Lung (tissue), 12 donors: ENCODE measurements around the gene DTNB. TPM values are rescaled to one million over a fixed set of nuclear protein-coding genes. Genes with fewer than 3 reads are reported as not detected.

Experiments
- ATAC-seq: fragments of 200-7000 bp; cut with Tn5 transposase; one replicate; pipeline ENCODE4 v1.9.1; 2020; ENCODE audit warnings: moderate number of reproducible peaks; ENCODE audit not compliant: insufficient read depth, low FRiP score
- DNase-seq, 3 donors: peaks; one replicate each; pipeline ENCODE4 v3.0.0-alpha.2; 2013 to 2017
- H3K27ac ChIP-seq, 2 donors: one replicate each; pipeline ENCODE4 v1.5.1; 2013; ENCODE audit warnings: mild to moderate bottlenecking in 2 of 2, moderate library complexity in 2 of 2, control low read depth in 1 of 2, inconsistent platforms in 1 of 2, low read depth in 1 of 2, low read length in 1 of 2
- H3K27me3 ChIP-seq, 3 donors: one replicate each; pipeline ENCODE4 v1.5.1; 2013; ENCODE audit warnings: low read length in 2 of 3; ENCODE audit not compliant: control insufficient read depth in 3 of 3, insufficient read depth in 3 of 3
- H3K36me3 ChIP-seq, 4 donors: one replicate each; pipeline ENCODE4 v1.5.1; 2013; ENCODE audit warnings: low read length in 4 of 4, mild to moderate bottlenecking in 1 of 4, moderate library complexity in 1 of 4; ENCODE audit not compliant: control insufficient read depth in 4 of 4, insufficient read depth in 4 of 4
- H3K4me1 ChIP-seq, 5 donors: one replicate each; pipeline ENCODE4 v1.5.1; 2013; ENCODE audit warnings: low read length in 5 of 5, mild to moderate bottlenecking in 2 of 5, moderate library complexity in 1 of 5; ENCODE audit not compliant: control insufficient read depth in 5 of 5, insufficient read depth in 5 of 5
- H3K4me3 ChIP-seq: one replicate; pipeline ENCODE4 v1.5.1; 2013; ENCODE audit warnings: mild to moderate bottlenecking, control low read depth, moderate library complexity
- H3K9ac ChIP-seq, 2 donors: one replicate each; pipeline ENCODE4 v1.5.1; 2013; ENCODE audit warnings: low read length in 2 of 2, control low read depth in 1 of 2; ENCODE audit not compliant: insufficient read depth in 1 of 2
- H3K9me3 ChIP-seq, 4 donors: one replicate each; pipeline ENCODE4 v1.5.1; 2013; ENCODE audit warnings: low read length in 3 of 4, mild to moderate bottlenecking in 1 of 4, moderate library complexity in 1 of 4; ENCODE audit not compliant: control insufficient read depth in 4 of 4, insufficient read depth in 3 of 4
- WGBS, 2 donors: extraction: QIAGEN DNeasy Blood & Tissue Kit; methylation state at CpG; one replicate each; pipeline ENCODE4 v1.1.7; 2013; 5-methylcytosine and 5-hydroxymethylcytosine counted together
- polyA plus RNA-seq, 2 donors: library from polyadenylated mRNA; stranded (reverse); fragments of 200-250 nt; gene quantifications; one replicate each; pipeline ENCODE4 v1.2.1, GENCODE V29; 2013
- total RNA-seq, 2 donors: library from RNA; depleted of rRNA in 1 of 2; stranded (reverse); fragments of >200 nt in 1 of 2; gene quantifications; one replicate each; pipeline ENCODE4 v1.2.1, GENCODE V29; 2014 to 2021
- TF ChIP-seq, protein P1 (sequence below): IDR thresholded peaks from 2 replicates; pipeline ENCODE4 v1.5.1; 2012; ENCODE audit warnings: mild to moderate bottlenecking; ENCODE audit errors: control extremely low read depth, extremely low read depth
- donor health status: control.
- donor health status: control.
- donor health status: Bipolar disorder and iron deficiency.
- donor health status: healthy.
- donor health status: DM: yes; HTN: yes; CAD: no.

The DTNB gene
- total and polyA plus RNA-seq, 4 donors: 10.1 to 35.2 (median 20.4) TPM

DNA sequence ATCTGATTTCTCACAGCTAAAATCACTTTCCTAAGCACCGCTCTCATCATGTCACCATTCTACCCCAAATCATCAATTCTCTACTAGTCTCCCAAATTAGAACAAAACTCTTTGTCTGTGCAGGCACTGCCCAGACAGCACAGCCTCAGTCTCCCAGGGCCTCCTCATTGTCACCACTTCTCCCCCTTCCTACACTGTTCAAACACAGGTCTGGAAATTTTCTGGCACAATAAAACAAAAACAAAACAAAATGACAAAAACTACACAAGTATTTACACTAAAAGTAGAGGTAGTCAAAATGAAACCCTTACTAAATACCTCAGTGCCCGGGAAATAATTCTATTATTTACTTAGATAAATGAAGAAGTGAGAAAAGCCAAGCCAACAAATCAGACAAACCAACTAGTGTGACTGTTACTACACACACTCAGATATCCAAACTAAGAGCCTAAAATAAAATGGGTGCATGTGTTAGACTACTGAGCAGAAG is 175.4 kb downstream of the DTNB start:
- no peaks in the 10 kb centered on the region for H3K36me3 ChIP-seq
- ATAC-seq (no peak), DNase-seq (no peak)
- H3K9me3 ChIP-seq: no peaks in the 10 kb centered on the region
- TF ChIP-seq, protein P1, sequence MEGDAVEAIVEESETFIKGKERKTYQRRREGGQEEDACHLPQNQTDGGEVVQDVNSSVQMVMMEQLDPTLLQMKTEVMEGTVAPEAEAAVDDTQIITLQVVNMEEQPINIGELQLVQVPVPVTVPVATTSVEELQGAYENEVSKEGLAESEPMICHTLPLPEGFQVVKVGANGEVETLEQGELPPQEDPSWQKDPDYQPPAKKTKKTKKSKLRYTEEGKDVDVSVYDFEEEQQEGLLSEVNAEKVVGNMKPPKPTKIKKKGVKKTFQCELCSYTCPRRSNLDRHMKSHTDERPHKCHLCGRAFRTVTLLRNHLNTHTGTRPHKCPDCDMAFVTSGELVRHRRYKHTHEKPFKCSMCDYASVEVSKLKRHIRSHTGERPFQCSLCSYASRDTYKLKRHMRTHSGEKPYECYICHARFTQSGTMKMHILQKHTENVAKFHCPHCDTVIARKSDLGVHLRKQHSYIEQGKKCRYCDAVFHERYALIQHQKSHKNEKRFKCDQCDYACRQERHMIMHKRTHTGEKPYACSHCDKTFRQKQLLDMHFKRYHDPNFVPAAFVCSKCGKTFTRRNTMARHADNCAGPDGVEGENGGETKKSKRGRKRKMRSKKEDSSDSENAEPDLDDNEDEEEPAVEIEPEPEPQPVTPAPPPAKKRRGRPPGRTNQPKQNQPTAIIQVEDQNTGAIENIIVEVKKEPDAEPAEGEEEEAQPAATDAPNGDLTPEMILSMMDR: no peak
- H3K4me1 ChIP-seq: no peaks in the 10 kb centered on the region
- no peaks in the 10 kb centered on the region for H3K27me3 ChIP-seq
- H3K4me3 ChIP-seq: no peak overlapping the region
- H3K9ac ChIP-seq: no peak overlapping the region
- WGBS, 2 donors: 75 to 89% methylated on average over 2 of the region's 2 CpGs
- H3K27ac ChIP-seq: no peak overlapping the region

- Histone ChIP-seq H3K9ac (no peak overlapping the region), H3K36me3 (no peaks in the 10 kb centered on the region), H3K27me3 (no peaks in the 10 kb centered on the region), H3K27ac (no peak overlapping the region), H3K9me3 (no peaks in the 10 kb centered on the region), H3K4me1 (peaks cover 0 to 3% (median 0%) of the 10 kb centered on the region in 5 donors), H3K4me3 (no peak overlapping the region)
- no peak for ATAC-seq
- DNase-seq: no peak
- WGBS, 2 donors: 76 to 88% methylated on average over 5 of the region's 5 CpGs
- TF ChIP-seq, protein P1: no peak
Measured at GRCh38 chr2:25497229-25497917, 176.0 kb downstream of the DTNB start.

- WGBS, 2 donors: 91 to 98% methylated on average over 2 of the region's 2 CpGs
- TF ChIP-seq, protein P1: no peak
- Histone ChIP-seq H3K36me3 (no peaks in the 10 kb centered on the region), H3K4me3 (no peak overlapping the region), H3K9ac (no peak overlapping the region), H3K27me3 (no peaks in the 10 kb centered on the region), H3K9me3 (no peaks in the 10 kb centered on the region), H3K4me1 (peaks cover 0 to 16% (median 0%) of the 10 kb centered on the region in 5 donors), H3K27ac (no peak overlapping the region)
- ATAC-seq (no peak), DNase-seq (no peak)
Measured at GRCh38 chr2:25494616-25495015, 178.8 kb downstream of the DTNB start.
